Measurements from ENCODE around the gene SF3B1.
"Not testable (repeated sequence)": the region's sequence is repeated elsewhere in the genome, so short reads cannot be mapped to it uniquely, and the experiment has no call there.

Gene SF3B1

DNA sequence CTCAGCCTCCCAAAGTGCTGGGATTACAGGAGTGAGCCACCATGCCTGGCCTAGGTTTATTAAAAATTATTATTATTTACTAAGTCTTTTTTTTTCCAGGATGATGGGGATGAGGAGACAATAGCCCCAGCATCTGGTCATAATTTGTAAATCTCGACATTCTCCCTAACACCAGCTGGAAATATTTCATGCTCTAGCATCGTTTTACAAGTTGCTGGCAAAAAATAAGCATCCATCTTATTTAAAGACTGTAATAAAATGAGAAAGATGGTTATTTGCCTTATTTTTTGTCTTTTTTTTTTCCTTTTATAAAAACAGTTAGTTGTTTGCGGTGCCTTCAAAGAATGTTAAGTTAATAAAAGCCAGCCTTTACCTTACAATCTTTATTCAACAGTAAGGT lies 56.7 kb downstream of the SF3B1 start:
- no peak for DNase-seq

DNA sequence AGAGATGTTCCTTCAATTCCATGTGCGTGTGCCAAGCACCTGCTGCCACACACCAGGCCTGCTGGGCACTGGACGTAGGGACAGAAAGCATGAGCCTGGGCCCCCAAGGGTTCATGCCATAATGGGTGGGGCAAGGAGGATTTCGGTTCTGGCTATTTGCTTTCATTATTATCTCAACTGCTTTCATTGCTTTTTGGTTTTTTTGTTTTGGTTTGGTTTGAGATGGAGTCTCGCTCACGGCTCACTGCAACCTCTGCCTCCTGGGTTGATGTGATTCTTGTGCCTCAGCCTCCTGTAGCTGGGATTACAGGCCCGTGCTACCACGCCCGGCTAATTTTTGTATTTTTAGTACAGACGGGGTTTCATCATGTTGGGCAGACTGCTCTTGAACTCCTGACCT lies 57.2 kb downstream of the SF3B1 start:
- DNase-seq = no peak

DNA sequence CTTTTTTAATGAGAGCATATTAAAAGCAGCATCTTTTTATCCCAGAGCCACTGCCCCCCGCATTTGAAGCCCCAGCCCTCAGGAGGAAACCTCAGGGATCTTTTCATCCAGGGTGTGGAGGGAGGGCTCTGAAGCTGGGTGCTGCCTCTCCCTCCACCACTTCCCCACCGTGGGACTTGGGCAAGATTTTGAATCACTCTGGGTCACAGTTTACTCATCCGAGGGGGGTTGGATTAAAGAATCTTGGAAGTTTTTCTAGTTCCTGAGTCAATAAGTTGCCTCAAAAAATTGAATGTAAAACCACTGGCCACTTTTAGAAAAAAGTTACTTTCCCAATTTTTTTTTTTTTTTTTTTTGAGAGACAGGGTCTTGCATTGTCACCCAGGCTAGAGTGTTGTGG lies 62.2 kb downstream of the SF3B1 start:
- peak; percentile 47 for DNase-seq

DNA sequence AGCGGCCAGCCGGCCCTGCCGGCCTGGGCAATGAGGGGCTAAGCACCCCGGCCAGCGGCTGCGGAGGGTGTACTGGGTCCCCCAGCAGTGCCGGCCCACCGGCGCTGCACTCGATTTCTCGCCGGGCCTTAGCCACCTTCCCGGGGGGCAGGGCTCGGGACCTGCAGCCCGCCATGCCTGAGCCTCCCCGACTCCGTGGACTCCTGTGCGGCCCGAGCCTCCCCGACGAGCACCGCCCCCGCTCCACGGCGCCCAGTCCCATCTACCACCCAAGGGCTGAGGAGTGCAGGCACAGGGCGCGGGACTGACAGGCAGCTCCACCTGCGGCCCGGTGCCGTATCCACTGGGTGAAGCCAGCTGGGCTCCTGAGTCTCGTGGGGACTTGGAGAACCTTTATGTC lies 64.2 kb downstream of the SF3B1 start:
- DNase-seq = not testable (repeated sequence)

DNA sequence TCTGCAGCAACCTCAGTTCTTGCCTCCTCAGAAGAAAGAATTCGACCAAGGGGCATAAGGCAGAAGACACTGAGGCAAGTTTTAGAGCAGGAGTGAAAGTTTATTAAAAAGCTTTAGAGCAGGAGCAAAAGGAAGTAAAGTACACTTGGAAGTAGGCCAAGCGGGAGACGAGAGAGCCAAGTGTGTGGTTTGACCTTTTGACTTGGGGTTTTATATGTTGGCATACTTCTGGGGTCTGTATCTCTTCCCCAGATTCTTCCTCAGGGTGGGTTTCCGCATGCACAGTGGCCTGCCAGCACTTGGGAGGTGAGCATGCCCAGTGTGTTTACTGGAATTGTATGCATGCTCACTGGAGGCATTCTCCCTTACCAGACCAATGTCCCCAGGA lies 64.9 kb downstream of the SF3B1 start:
- DNase-seq = no peak

DNA sequence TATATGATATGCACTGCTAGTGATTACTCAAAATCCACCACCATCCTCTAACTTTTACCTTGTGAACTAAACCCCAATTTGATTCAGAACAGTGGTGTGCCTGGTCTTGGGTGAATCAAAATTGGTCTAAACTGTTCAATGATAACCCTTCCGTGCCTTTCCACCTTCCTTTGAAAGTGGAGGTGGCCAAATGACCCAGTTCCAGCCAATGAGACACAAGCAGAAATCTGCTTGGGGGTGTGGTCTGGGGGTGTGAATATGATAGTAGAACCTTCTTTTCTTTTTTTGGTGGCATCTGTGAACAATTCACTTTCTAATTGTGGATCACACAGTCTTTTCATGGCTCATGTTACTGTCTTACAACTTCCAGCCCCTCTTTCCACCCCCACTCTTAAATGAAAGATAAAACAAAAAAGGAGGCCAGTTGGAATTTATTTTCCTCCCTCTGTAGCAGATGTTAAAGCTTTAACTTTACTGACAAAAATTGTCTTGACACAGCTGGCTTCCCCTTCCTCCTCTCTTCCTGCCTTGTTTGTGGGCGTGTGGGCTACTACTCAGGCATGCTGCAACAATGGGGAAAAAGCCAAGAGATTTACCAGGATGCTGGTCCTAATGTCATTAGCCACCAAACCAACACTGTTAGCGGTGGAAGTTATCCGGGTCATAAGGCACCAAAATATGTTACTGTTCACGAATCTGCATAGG lies 65.4 kb downstream of the SF3B1 start:
- DNase-seq = peak; percentile 34

DNA sequence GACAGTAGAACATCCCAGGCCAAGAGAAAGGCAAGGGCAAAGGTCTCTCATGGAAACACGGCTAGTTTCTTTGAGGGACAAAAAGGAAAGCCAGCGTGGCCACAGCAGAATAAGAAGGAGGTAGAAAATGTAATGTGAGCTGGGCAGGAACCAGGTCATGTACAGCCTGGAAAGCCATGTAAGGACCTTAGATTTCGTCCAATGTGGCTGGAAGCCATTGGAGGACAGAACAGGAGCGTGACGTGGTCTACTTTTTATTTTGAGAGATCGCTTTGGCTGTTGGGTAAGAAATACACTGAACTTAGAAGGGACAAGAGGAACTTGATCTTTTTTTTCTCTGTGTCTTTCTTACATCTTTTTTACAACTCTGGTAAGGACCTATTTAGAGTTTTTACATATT lies 66.4 kb downstream of the SF3B1 start:
- DNase-seq = no peak

DNA sequence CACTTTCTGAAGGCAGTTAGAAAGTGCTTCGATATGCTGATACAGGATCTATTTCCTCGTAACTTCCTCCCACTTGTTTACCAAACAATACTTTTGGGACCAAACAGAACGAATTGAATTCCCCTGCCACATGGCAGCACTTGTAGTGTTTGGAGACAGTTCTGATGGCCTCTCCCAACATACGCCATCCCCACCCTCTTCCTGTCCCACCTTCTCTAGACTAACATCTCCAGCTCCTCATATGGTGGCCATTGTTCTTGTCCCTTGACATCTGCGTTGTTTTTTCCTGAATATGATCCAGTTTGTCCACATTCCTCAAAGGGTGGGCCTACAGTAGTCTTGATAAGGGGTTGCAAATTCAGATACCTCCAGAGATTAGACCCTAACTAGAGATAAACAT lies 70.8 kb downstream of the SF3B1 start:
- DNase-seq = no peak

DNA sequence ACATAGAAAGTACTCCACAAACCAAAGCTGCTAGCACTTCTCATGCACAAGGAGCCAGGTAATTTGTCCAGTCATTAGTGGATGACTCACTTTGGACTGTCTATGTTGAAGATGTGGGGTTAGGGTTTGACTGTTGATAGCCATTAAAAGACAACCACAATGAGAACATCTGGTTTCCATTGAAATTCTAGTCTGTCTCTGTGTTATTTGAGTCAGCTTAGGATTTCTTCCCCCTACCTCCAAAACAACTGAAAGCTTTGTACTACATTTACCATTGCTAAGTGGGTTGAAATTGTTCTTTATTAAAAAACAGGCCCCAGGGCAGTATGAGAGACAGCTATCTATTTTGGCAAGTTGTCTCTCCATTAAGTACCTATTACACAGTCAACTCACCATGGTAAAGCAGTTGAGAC lies 74.1 kb downstream of the SF3B1 start:
- no peak for DNase-seq

DNA sequence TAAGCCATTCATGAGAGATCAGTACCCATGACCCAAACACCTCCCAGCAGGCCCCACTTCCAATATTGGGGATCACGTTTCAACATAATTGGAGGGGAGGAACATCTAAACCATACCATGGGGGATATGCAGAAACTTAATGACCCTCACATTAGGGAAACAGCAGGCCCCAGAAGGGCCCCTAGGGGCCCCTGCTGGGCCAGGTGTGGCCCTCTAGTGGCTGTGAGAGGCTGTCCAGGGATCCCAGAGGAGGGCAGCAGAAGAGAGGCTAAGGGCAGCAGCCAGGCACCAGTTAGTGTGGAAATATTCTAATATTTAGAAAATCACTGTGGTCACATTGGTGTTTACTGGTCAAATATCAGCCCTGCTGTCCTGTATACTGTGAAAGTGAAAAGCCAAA lies 75.0 kb downstream of the SF3B1 start:
- no peak for DNase-seq

DNA sequence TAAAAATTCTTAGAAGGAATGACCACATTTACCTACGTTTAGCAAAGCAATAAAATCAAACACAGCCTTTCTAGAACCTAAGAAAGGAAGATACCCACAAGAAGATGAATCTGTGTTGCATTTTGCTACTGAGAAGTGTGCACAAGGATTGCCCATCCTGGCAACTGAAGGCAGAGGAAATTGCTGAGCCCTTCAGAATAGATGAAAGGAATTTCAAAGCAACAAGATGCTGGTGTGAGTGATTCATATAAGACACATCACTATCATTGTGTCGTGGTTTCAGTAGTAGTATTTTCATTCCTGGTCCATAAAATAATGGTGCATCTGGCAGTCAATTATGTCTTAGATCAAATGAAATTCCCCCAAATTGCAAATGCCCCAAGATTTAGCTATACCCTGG lies 75.9 kb downstream of the SF3B1 start:
- DNase-seq = no peak

DNA sequence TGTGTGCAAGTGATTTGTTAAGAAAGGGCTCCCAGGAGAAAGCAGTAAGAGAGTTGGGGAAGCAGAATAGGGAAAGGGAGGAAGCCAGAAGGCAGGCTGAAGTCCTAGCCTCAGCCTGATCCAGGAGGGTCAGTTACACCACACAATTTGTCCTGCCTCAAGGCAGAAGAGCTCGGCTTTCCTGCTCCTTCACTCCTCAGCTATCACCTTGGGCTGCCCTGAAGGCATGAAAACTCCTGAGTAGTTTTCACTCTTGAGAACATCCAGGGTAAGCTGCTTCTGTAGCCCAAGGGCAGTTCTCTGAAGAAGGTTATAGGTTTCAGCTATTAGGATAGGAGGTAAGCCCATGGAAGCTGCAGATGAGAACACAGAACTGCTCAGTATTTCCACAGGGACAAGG lies 76.8 kb downstream of the SF3B1 start:
- DNase-seq = no peak

DNA sequence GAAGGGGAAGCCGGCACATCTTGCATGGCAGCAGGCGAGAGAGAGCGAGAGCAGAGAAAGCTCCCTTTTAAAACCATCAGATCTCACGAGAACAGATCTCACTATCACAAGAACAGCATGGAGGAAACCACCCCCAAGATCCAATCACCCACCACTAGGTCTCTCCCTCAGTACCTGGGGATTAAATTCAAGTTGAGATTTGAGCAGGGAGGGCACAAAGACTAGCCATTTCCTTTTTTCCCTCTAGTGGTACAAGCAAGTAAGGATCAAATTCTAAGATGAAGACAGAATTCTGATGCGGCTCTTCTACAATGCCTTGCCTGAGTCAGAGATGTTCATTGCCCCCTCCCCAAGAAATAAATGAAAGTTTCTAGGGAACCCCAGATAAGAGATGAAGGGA lies 78.7 kb downstream of the SF3B1 start:
- peak; percentile 6 for DNase-seq

DNA sequence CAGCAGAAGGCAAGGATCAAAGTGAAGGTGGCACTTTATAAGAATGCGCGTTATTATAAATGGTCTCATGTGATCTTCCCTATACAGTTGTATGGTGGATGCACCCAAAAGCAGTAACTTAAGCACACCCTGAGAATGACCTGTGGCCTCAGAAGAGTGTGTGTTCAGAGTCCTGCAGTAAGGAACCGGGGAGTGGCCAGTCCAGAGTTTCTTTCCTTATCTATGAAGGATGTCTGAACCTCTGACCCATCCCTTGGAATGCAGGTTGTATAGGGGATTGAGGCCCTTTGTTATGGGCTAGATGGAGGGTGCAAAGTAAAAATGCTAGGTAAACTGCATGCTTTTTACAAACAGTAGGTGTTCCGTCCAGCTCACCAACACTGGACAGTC lies 80.7 kb downstream of the SF3B1 start:
- no peak for DNase-seq

DNA sequence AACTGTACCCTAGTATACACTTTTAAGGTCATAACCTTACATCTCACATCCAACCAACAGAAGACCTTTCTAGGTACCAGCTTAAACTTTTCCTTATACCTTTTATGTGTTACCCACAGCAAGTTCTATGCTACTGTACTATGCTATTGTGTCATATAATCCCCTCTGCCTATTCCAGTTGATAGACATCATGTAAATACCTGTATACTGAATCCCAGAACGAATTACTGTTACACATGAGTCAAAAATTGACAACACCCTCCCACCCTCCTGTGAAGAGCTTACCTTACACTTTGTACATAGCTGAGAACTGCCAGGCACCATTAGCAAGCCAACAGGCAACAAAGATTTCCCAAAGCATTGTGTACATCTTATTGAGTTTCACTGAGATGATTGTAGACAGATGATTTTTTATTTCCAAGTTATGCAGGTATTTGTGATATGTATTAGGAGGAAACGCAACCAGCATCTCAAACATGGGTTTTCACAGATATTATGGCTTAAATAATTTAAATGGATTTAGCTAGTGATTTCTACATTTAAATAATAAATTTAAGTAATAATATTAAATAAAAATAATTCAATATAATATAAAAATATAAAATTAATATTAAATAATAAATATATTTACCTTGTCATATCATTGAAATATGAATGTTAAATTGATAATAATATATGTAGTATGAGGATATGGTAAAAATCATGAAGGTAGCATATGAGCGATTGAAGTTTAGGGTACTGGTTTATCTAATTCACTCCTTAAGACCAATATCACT lies 81.2 kb downstream of the SF3B1 start:
- DNase-seq = no peak

DNA sequence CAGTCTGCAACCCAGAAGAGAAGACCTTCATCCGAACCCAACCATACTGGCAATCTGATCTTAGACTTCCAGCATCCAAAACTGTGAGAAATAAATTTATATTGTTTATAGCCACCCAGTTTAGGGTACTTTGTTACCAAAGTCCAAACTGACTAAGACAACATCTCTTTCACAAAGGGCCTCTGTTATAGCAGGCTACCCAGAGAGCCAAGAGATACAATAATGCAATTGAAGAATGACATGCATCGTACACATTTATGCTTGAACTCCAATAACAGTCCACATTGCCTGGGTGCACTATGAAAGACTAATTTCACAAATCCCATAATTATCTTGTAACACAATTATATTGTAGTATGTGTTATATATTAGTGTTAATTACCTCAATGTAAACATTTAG lies 85.1 kb downstream of the SF3B1 start:
- no peak for DNase-seq

DNA sequence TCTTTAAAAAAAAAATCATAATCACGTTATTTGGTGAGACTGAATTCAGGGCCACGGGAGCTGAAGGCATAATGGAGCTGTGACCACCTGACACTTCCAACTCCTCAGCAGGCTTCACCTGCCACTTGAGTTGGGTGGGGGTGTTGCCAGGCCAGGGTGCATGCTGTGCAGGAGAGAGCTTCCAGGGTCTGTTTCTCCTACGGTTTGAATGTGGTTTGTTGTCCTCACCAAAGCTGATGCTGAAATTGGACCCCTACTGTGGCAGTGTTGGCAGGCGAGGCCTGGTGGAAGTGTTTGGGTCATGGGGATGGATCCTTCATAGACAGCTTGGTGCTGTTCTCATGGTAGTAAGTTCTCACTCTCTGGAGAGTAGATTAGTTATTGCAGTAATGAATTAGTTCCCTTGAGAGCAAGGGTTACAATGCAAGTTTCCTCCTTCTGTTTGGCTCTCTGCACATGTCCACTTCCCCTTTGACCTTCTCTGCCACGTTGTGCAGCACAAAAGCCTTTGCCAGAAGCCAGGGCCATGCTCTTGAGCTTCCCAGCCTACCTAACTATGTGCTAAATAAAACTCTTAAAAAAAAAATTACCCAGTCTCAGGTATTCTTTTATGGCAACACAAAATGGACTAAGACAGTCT lies 86.0 kb downstream of the SF3B1 start:
- DNase-seq = peak; percentile 7

DNA sequence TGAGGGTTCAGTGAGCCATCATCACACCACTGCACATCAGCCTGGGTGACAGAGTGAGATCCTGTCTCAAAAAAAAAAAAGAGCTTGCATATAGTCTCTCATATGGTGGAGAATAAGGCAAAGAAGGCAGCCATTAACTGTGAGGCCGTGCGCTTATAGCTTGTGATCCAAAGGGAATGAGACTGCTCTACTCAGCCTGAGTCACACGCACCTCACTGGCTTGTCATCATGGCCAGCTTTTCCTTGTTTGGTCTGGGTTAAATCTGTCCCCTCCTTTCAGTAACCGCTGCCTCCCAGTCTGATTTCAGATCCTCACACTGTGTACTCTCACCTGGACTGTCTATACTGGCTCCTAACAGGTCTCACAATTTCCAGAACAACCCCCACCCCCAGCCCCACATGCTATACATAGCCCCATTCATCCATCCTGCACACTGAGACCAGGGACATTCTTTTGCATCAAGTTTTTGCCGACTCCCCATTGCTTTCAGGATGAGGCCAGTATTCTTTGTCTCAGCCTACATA lies 88.9 kb downstream of the SF3B1 start:
- DNase-seq = no peak

DNA sequence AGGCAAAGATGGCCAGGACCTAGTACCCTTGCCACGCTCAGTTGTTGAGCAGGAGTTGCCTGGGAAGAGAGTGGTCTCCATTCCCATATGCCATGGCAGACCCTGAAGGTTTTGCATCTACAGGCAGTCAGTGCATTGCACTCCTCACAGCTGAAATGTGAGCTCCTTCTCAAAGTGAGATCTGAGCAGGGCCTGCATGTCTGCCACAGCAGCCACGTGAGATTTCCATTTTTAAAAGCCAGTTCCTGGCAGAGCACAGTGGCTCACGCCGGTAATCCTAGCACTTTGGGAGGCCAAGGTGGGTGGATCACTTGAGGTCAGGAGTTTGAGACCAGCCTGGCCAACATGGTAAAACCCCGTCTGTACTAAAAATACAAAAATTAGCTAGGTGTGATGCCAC lies 90.9 kb downstream of the SF3B1 start:
- not testable (repeated sequence) for DNase-seq

DNA sequence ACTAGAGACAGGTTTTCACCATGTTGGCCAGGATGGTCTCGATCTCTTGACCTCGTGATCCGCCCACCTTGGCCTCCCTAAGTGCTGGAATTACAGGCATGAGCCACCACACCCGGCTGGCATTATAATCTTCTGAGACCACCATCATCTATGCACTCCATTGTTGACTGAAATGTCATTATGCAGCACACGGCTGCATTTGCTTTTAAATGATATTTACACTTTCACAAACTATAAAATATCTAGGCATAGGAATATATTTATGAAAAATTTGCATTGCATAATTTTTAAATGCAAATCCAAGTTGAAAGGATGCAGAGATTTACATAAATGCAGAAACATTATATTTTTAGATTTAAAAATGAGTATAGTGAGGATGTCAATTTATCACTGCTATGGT lies 94.2 kb downstream of the SF3B1 start:
- DNase-seq = no peak
